Gastroesophageal sphincter (tissue), 4 donors: Measurements from ENCODE around the gene CDIP1. TPM values are rescaled to one million over a fixed set of nuclear protein-coding genes. Genes with fewer than 3 reads are reported as not detected.
A peak's percentile ranks its signal among the peaks of the same experiment; 100 is the strongest.

ENCODE experiments used
- ATAC-seq: fragments of 150-250 bp; one replicate; pipeline ENCODE4 v1.9.1; 2016; ENCODE audit warnings: mild to moderate bottlenecking, moderate library complexity
- H3K27ac ChIP-seq, 4 donors: fragments of 200-600 bp; sonication (generic) in 3 of 4; 1 replicate in 3 of 4; 2 replicates in 1 of 4; pipeline ENCODE4 v1.5.1; 2016 to 2019
- H3K27me3 ChIP-seq: fragments of 200-600 bp; sonication (generic); one replicate; pipeline ENCODE4 v1.5.1; 2019
- H3K36me3 ChIP-seq, 2 donors: fragments of 200-600 bp; sonication (generic); one replicate each; pipeline ENCODE4 v1.5.1; 2019; ENCODE audit warnings: control low read depth in 1 of 2
- H3K4me1 ChIP-seq, 3 donors: fragments of 200-600 bp; sonication (generic); 1 replicate in 2 of 3; 2 replicates in 1 of 3; pipeline ENCODE4 v1.5.1; 2016 to 2019; ENCODE audit warnings: control low read depth in 2 of 3
- H3K4me3 ChIP-seq, 2 donors: fragments of 200-600 bp; sonication (generic); one replicate each; pipeline ENCODE4 v1.5.1; 2019; ENCODE audit warnings: mild to moderate bottlenecking in 1 of 2, moderate library complexity in 1 of 2
- H3K9me3 ChIP-seq, 3 donors: fragments of 200-600 bp; sonication (generic); one replicate each; pipeline ENCODE4 v1.5.1; 2017 to 2019; ENCODE audit warnings: control low read depth in 2 of 3
- EP300 ChIP-seq: sonication (generic); formaldehyde crosslinking; IDR thresholded peaks from one replicate; pipeline ENCODE4 v1.6.1; 2017; ENCODE audit warnings: antibody characterized with exemption, mild to moderate bottlenecking
- POLR2A ChIP-seq, 2 donors: fragments of 450-650 bp; IDR thresholded peaks; one replicate each; pipeline ENCODE4 v1.6.1; 2017; ENCODE audit warnings: antibody characterized with exemption in 2 of 2, mild to moderate bottlenecking in 2 of 2, moderate library complexity in 1 of 2
- POLR2AphosphoS5 ChIP-seq: sonication (generic); formaldehyde crosslinking; IDR thresholded peaks from one replicate; pipeline ENCODE4 v1.6.1; 2017; ENCODE audit warnings: antibody characterized with exemption
- WGBS, 2 donors: methylation state at CpG; one replicate each; pipeline ENCODE4 v1.1.5; 2018; ENCODE audit warnings: low coverage in 1 of 2; 5-methylcytosine and 5-hydroxymethylcytosine counted together
- total RNA-seq, 4 donors: library from RNA; depleted of rRNA; stranded (reverse); fragments of >200 nt; gene quantifications; one replicate each; pipeline ENCODE4 v1.1.0, GENCODE V29; 2016
- TF ChIP-seq, protein P1 (sequence below), 4 experiments: fragments of 200-600 bp in 2 of 4; fragments of 450-650 bp in 2 of 4; sonication (generic) in 1 of 4; IDR thresholded peaks; one replicate each; pipeline ENCODE4 v1.5.1; 2017 to 2019; ENCODE audit warnings: antibody characterized with exemption in 4 of 4, mild to moderate bottlenecking in 2 of 4, moderate library complexity in 2 of 4

CDIP1 gene
- total RNA-seq, 4 donors from 2014 or later = 13.2 to 31.5 (median 18.7) TPM

DNA sequence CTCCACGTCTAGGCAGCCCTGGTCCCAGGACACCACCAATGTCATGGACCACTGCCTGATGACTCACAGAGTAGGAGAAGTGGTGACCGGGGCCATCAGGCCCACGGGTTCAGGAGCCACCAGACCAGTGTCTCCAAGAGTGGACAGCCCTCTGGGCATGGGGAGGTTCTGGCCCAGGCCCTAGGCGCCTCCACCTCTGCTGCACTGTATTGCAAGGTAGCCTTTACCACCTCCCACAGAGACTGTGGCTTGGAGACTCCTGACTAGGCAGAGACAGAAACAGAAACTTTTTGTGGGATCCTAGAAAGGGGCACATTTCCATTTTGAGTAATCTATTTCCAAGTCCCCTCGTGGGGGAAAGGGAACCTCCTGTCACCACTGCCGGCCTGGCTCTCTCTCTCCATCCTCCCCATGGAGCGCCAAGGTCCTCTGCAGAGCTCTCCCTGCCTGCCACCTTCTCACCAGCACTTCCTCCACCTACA lies 2.9 kb downstream of the CDIP1 start:
- peaks cover 0 to 10% (median 0%) of the 10 kb centered on the region in 3 donors for H3K9me3 ChIP-seq
- H3K4me1 ChIP-seq = peaks cover 0 to 30% (median 9%) of the 10 kb centered on the region in 3 donors
- no peak for ATAC-seq
- H3K27ac ChIP-seq = peak overlapping the region in 1 of 4 donors; percentile 5
- H3K36me3 ChIP-seq = peaks cover 0 to 17% of the 10 kb centered on the region in 2 donors
- TF ChIP-seq POLR2A (IDR thresholded peaks at IDR 0.05) (no peak), POLR2AphosphoS5 (no peak), EP300 (no peak)
- TF ChIP-seq, protein P1, sequence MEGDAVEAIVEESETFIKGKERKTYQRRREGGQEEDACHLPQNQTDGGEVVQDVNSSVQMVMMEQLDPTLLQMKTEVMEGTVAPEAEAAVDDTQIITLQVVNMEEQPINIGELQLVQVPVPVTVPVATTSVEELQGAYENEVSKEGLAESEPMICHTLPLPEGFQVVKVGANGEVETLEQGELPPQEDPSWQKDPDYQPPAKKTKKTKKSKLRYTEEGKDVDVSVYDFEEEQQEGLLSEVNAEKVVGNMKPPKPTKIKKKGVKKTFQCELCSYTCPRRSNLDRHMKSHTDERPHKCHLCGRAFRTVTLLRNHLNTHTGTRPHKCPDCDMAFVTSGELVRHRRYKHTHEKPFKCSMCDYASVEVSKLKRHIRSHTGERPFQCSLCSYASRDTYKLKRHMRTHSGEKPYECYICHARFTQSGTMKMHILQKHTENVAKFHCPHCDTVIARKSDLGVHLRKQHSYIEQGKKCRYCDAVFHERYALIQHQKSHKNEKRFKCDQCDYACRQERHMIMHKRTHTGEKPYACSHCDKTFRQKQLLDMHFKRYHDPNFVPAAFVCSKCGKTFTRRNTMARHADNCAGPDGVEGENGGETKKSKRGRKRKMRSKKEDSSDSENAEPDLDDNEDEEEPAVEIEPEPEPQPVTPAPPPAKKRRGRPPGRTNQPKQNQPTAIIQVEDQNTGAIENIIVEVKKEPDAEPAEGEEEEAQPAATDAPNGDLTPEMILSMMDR (IDR thresholded peaks at IDR 0.05) = no peak
- no peak overlapping the region for H3K4me3 ChIP-seq
- no peaks in the 10 kb centered on the region for H3K27me3 ChIP-seq
- 87 to 93% methylated on average over 3 of the region's 7 CpGs for WGBS, 2 donors

- no peaks in the 10 kb centered on the region for H3K9me3 ChIP-seq
- H3K4me1 ChIP-seq = peaks cover 0 to 37% (median 9%) of the 10 kb centered on the region in 3 donors
- no peaks in the 10 kb centered on the region for H3K27me3 ChIP-seq
- 81 to 92% methylated on average over 2 to 9 of the region's 13 CpGs for WGBS, 2 donors
- H3K36me3 ChIP-seq = peaks cover 0 to 17% of the 10 kb centered on the region in 2 donors
- no peak for ATAC-seq
- no peak overlapping the region for H3K4me3 ChIP-seq
- H3K27ac ChIP-seq = peak overlapping the region in 2 of 4 donors; percentile 35 to 56
- TF ChIP-seq POLR2AphosphoS5 (no peak), EP300 (no peak), POLR2A (IDR thresholded peaks at IDR 0.05) (no peak)
- TF ChIP-seq, protein P1 (IDR thresholded peaks at IDR 0.05) = no peak
Measured at GRCh38 chr16:4534151-4534790, 4.3 kb downstream of the CDIP1 start.

GRCh38 chr16:4533490-4533889 lies 5.1 kb downstream of the CDIP1 start:
- TF ChIP-seq EP300 (no peak), POLR2A (IDR thresholded peaks at IDR 0.05) (no peak), POLR2AphosphoS5 (no peak)
- TF ChIP-seq, protein P1 (IDR thresholded peaks at IDR 0.05) = no peak
- Histone ChIP-seq H3K27ac (peak overlapping the region in 2 of 4 donors; percentile 35 to 56), H3K36me3 (peaks cover 0 to 17% of the 10 kb centered on the region in 2 donors), H3K9me3 (no peaks in the 10 kb centered on the region), H3K27me3 (no peaks in the 10 kb centered on the region), H3K4me1 (peaks cover 0 to 44% (median 9%) of the 10 kb centered on the region in 3 donors), H3K4me3 (no peak overlapping the region)
- no peak for ATAC-seq
- WGBS, 2 donors = 73 to 76% methylated on average over 3 to 5 of the region's 6 CpGs

DNA sequence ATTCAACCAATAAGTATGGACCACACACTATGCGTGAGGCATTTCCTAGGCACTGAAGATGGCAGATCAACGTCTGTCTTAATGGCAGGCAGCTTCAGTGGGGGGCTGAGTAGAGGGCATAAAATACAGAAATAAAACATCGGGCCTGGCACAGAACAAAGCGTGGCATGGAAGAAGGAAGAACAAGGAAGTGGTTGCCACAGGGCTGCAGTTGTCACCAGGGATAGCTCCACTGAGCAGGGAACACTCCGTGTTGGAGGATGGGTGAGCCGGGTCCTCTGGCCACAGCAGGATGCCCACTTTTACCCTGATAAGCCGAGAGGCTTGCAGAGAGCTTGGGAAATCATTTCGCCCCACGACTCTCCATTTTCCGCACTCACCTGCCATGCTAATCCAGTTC lies 6.3 kb downstream of the CDIP1 start:
- no peak for TF ChIP-seq POLR2AphosphoS5
- TF ChIP-seq, protein P1 (IDR thresholded peaks at IDR 0.05) = no peak
- no peak for TF ChIP-seq POLR2A (IDR thresholded peaks at IDR 0.05)
- TF ChIP-seq EP300 = no peak
- WGBS, 2 donors = 93 to 98% methylated on average over 8 to 10 of the region's 10 CpGs
- Histone ChIP-seq H3K4me3 (no peak overlapping the region), H3K36me3 (peaks cover 0 to 17% of the 10 kb centered on the region in 2 donors), H3K27me3 (no peaks in the 10 kb centered on the region), H3K9me3 (no peaks in the 10 kb centered on the region), H3K4me1 (peaks cover 0 to 38% (median 5%) of the 10 kb centered on the region in 3 donors), H3K27ac (no peak overlapping the region)
- ATAC-seq = no peak

- Histone ChIP-seq H3K36me3 (peaks cover 0 to 17% of the 10 kb centered on the region in 2 donors), H3K27me3 (no peaks in the 10 kb centered on the region), H3K9me3 (no peaks in the 10 kb centered on the region), H3K4me1 (peaks cover 0 to 34% (median under 1%) of the 10 kb centered on the region in 3 donors), H3K4me3 (no peak overlapping the region), H3K27ac (no peak overlapping the region)
- 80 to 85% methylated on average over 1 to 6 of the region's 8 CpGs for WGBS, 2 donors
- no peak for ATAC-seq
- TF ChIP-seq, protein P1 (IDR thresholded peaks at IDR 0.05) = no peak
- TF ChIP-seq POLR2AphosphoS5 (no peak), POLR2A (IDR thresholded peaks at IDR 0.05) (no peak), EP300 (no peak)
Measured at GRCh38 chr16:4531811-4532210, 6.8 kb downstream of the CDIP1 start.
